T-helper 17 cell (primary cell): ENCODE data around the gene VPS37B. TPM values are rescaled to one million over a fixed set of nuclear protein-coding genes. Genes with fewer than 3 reads are reported as not detected.

ENCODE experiments used
- ATAC-seq: fragments of 150-1000 bp; cut with Tn5 transposase; 2 replicates; pipeline ENCODE4 v1.10.0; 2021; ENCODE audit warnings: mild to moderate bottlenecking, moderate library complexity
- DNase-seq, 3 donors: peaks; one replicate each; pipeline versions ENCODE4 v3.0.0 to v3.0.0-alpha.2; 2020 to 2021
- H3K9me3 ChIP-seq: one replicate; pipeline ENCODE4 v1.7.0; 2013; ENCODE audit warnings: low read length, mild to moderate bottlenecking; ENCODE audit not compliant: control insufficient read depth, poor library complexity, severe bottlenecking
- H3K27ac Mint-ChIP-seq: one replicate; pipeline ENCODE4 v1.8.0; 2022; ENCODE audit warnings: mild to moderate bottlenecking, moderate library complexity, mixed read lengths
- H3K27me3 Mint-ChIP-seq: one replicate; pipeline ENCODE4 v1.8.0; 2022; ENCODE audit warnings: mixed read lengths
- H3K36me3 Mint-ChIP-seq: one replicate; pipeline ENCODE4 v1.8.0; 2022; ENCODE audit warnings: low read depth, mixed read lengths
- H3K4me1 Mint-ChIP-seq: one replicate; pipeline ENCODE4 v1.8.0; 2022; ENCODE audit warnings: mild to moderate bottlenecking, mixed read lengths
- H3K4me3 Mint-ChIP-seq: one replicate; pipeline ENCODE4 v1.8.0; 2022; ENCODE audit warnings: mild to moderate bottlenecking, moderate library complexity, mixed read lengths
- total RNA-seq, 4 donors: library from RNA in 2 of 4; stranded (reverse) in 2 of 4; gene quantifications; one replicate each; pipeline ENCODE4 v1.2.3 and lab custom pipeline; 2022 to 2026

Gene VPS37B
- total RNA-seq, 2 donors from 2014 or later: 82.2 to 90.5 TPM

DNA sequence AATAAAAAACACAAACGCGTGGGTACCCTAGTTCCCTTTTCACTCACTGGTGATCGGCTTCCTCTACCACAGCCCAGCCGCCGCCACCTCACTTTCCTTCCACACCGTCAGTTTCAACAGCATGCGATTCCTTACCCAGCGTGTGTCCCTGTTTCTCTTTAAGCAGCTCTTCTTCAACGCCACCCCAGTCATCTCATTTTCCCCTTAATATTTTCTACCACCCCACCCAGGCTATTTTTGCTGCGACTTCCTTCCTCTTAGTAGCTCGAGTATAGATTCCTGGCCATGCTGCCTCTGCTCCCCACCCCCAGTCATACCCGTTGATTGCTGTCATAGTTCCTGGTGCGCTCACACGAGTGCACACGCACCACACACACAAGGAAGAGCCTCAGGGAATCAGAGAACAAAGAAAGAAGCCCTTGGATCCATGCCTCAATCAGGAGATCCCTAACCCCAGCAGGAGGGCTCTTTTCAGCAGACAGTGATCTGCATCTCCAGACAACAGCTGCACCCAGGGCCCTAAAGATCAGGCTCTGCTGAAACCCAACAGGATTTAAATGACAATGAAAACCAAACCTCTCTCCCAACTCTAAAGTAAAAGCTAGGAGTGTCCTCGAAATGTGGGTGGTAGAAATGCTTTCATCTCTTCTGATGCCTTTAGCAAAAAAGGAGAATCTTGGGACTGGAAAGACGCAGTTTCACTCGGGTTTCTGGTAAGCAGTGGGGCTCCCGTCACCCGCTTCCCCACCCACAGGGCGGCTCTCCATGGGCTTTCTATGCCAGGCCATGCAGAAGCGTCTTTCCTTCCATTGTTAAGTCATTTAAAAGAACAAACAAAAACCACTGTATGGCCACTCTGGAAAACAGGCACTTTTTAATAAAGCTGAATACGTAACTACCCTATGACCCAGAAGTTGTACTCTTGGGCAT, 23.8 kb downstream of the VPS37B start:
- H3K27ac Mint-ChIP-seq: peak overlapping the region; percentile 98
- DNase-seq (no peak), ATAC-seq (peak; percentile 58)
- peaks cover 49% of the 10 kb centered on the region for H3K4me1 Mint-ChIP-seq
- H3K4me3 Mint-ChIP-seq: peak overlapping the region; percentile 94
- no peaks in the 10 kb centered on the region for H3K9me3 ChIP-seq
- H3K36me3 Mint-ChIP-seq: peaks cover 4% of the 10 kb centered on the region
- no peaks in the 10 kb centered on the region for H3K27me3 Mint-ChIP-seq

DNA sequence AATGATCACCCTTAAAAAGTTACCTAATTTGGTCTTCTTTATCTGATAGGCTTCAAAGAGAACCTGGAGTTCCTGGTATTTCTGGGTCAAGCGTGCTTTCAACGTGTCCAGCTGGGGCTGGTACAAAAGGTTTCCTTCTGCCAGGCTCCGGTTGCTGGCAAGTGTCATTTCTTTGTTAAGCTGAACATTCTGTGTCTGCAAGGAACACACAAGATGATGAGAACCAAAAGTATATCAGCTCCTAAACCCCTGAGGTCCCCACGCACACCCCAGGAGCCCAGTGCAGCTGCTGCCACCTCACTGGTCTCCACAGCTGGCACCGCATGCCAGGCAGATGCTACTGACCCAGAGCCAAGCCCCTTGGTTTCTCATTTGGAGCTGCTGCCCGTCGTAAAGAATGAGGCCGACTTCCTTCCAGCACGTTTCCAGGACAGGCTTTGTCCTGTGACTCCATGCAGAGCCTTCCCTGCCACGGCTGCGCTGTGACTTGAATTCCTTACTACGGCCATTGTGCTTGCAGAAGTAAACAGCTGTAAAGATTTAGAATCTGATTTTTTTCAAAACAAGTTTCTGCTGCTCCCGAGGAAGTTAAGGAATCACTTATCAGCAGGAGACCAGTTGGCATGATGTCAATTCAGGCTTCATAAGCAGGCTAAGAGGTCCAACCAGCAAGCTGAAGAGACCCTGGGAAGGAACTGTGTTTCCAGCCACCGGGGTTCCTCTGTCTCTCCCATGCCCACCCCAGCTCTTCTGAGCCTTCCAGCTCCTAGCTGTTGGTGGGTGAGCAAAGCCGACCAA, 24.9 kb downstream of the VPS37B start:
- ATAC-seq: no peak
- no peak for DNase-seq
- no peaks in the 10 kb centered on the region for H3K27me3 Mint-ChIP-seq
- peaks cover 6% of the 10 kb centered on the region for H3K36me3 Mint-ChIP-seq
- no peaks in the 10 kb centered on the region for H3K9me3 ChIP-seq
- H3K27ac Mint-ChIP-seq: peak overlapping the region; percentile 98
- H3K4me3 Mint-ChIP-seq: peak overlapping the region; percentile 94
- peaks cover 44% of the 10 kb centered on the region for H3K4me1 Mint-ChIP-seq

DNA sequence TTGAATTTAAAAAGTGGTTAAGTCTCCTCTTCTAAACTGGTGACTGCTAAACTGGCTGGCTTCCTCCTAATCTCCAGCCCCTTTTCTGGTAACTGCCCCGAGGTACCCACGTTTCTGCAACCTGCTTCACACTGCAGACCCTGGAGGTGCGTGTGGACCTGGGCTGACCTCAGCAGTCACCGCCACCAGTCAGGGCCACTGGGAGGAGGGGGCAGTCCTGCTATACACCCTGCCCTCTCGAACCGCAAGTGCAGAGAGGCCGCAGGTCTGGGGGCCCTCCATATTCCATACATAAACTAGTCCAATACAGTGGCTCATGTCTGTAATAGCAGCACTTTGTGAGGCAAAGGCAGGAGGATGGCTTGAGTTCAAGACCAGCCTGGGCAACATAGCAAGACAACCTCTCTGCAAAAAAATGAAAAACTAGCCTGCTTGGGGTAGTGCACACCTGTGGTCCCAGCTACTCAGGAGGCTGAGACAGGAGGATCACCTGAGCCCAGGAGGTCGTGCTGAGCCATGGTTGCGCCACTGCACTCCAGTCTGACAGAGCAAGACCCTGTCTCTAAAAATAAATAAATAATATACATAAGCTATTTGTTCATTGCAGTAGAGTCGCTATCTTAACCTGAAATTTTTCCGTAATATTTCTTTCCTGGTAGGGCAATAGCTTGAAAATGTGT, 25.6 kb downstream of the VPS37B start:
- Mint-ChIP-seq H3K4me1 (peaks cover 38% of the 10 kb centered on the region), H3K27ac (peak overlapping the region; percentile 98), H3K4me3 (peak overlapping the region; percentile 94), H3K36me3 (peaks cover 6% of the 10 kb centered on the region), H3K27me3 (no peaks in the 10 kb centered on the region)
- ATAC-seq (no peak), DNase-seq (no peak)
- no peaks in the 10 kb centered on the region for H3K9me3 ChIP-seq

DNA sequence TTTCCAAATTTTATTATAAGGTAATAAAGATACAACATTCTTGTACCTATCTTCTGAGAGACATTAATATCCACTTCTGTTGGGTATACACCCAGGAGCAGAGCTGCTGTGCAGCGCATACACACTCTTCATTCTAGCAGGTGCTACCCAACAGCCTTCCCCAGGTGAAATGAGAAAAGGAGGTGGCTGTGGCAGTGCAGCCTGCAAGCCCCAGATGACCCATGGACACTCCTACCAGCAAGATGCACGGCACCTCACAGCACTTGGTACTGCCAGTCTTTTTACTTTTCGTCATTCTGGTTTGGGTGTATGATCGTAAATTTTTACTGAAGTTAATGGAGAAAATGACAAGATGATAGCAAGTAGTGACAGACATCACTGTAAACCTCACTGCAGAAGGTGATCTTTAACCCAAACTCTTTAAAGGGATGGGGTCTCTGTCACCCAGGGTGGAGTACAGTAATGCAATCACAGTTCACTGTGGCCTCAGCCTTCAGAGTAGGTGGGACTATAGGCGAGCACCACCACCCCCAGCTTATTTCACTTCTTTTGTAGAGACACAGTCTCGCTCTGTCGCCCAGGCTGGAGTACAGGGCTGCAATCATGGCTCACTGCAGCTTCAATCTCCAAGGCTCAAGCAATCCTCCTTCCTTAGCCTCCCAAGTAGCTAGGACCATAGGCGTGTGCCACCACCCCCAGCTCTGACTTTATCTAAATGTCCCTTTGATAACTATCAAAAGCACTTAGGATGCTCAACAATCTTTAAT, 26.5 kb downstream of the VPS37B start:
- ATAC-seq (no peak), DNase-seq (no peak)
- H3K27me3 Mint-ChIP-seq: no peaks in the 10 kb centered on the region
- no peak overlapping the region for H3K4me3 Mint-ChIP-seq
- H3K27ac Mint-ChIP-seq: no peak overlapping the region
- H3K4me1 Mint-ChIP-seq: peaks cover 33% of the 10 kb centered on the region
- H3K36me3 Mint-ChIP-seq: peaks cover 6% of the 10 kb centered on the region
- H3K9me3 ChIP-seq: no peaks in the 10 kb centered on the region

GRCh38 chr12:122868471-122869177, 27.3 kb downstream of the VPS37B start:
- Mint-ChIP-seq H3K36me3 (peaks cover 6% of the 10 kb centered on the region), H3K4me1 (peaks cover 27% of the 10 kb centered on the region), H3K27me3 (no peaks in the 10 kb centered on the region), H3K27ac (no peak overlapping the region), H3K4me3 (peak overlapping the region; percentile 52)
- ATAC-seq (no peak), DNase-seq (no peak)
- no peaks in the 10 kb centered on the region for H3K9me3 ChIP-seq

GRCh38 chr12:122867691-122868461, 28.0 kb downstream of the VPS37B start:
- Mint-ChIP-seq H3K36me3 (peaks cover 6% of the 10 kb centered on the region), H3K27ac (peak overlapping the region; percentile 81)
- DNase-seq: no peak

DNA sequence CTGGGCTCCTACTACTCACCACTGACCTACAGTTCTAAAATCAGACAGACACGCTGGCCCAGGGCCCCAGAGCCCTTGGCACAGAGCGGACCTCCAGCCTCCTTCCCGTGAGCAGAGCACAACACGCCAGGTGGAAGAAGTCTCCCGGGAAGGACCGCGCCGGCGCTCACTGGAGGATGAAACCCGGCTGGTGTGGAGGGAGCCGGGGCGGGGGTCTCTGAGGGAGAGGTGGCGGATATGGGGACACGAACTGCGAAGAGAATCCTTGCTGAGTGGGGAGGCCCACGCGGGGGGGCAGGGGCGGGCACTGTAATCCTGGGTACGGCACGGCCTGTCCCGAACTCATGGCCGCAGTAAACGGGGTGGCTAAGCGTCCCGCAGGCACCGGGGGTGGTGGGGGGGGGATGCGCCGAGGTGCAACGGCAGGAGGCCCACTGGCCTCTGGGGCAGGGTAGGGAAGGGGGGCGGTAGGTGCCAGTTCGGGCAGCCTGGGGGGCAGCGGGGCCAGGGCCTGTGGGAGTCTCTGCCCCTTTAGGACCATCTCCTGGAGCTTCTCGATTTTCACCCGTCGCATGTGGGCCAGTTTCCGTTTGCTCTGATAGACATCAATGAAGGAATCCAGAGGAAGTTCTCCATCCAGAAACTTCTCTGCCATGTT, 28.8 kb downstream of the VPS37B start:
- Mint-ChIP-seq H3K4me1 (peaks cover 15% of the 10 kb centered on the region), H3K4me3 (peak overlapping the region; percentile 66), H3K27me3 (no peaks in the 10 kb centered on the region), H3K36me3 (peaks cover 6% of the 10 kb centered on the region), H3K27ac (peak overlapping the region; percentile 81)
- ATAC-seq (no peak), DNase-seq (no peak)
- no peaks in the 10 kb centered on the region for H3K9me3 ChIP-seq

More at GRCh38 chr12:122867691-122868461, 28.0 kb downstream of the VPS37B start:
- Mint-ChIP-seq H3K27me3 (no peaks in the 10 kb centered on the region), H3K4me3 (peak overlapping the region; percentile 50), H3K4me1 (peaks cover 19% of the 10 kb centered on the region)
- H3K9me3 ChIP-seq: no peaks in the 10 kb centered on the region
- ATAC-seq: no peak

- peak overlapping the region; percentile 81 for H3K27ac Mint-ChIP-seq
- no peaks in the 10 kb centered on the region for H3K9me3 ChIP-seq
- peaks cover 2% of the 10 kb centered on the region for H3K36me3 Mint-ChIP-seq
- no peaks in the 10 kb centered on the region for H3K27me3 Mint-ChIP-seq
- peak overlapping the region; percentile 66 for H3K4me3 Mint-ChIP-seq
- no peak for ATAC-seq
- DNase-seq: no peak
- H3K4me1 Mint-ChIP-seq: peaks cover 9% of the 10 kb centered on the region
Measured at GRCh38 chr12:122866379-122866778, 29.5 kb downstream of the VPS37B start.

DNA sequence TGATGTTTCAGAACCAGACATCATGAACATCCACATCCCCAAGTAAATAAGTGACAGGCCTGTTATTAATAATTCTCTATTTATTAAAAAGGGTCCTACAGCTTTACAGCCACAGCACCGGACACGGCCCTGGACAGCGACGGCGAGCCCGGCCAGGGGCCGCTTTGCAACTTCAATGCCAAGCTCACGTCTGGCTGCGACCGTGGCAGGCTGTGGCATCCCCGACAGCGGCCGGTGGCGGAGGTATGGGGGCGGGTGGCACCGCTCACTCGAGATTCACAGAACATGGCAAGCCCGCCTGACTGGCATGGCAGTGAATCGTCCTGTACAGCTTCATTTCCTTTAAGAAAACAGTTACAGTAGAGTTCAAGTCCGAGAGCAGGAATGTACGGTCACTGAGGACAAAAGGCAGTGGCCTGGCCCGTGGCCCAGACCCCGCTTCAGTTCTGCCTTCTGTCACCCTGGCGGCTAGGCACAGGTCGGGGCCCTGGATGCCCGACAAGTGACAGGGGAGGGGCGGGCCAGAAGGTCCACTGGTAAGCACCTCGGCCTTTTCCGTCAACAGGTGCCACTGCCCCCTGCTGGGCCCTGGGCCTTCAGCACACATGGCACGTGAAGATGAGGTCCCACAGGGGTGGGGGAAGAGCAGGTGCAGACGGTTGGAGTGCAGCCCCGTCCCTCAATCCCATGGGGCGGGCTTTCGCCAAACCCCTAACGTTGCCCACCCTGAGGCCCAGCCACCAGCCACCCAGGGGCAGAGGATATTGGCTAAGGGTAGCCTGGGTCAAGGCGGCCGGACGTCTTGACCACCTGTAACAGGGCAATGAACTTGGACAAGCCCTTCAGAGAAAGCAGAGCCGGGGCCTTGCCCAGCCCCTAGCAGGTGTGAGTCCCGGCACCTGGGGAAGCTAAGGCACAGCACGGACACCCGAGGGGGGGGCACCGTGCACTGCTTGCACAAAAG, 30.4 kb downstream of the VPS37B start:
- Mint-ChIP-seq H3K4me3 (peak overlapping the region; percentile 33), H3K4me1 (peaks cover 6% of the 10 kb centered on the region), H3K27ac (peak overlapping the region; percentile 81), H3K27me3 (no peaks in the 10 kb centered on the region), H3K36me3 (peaks cover 2% of the 10 kb centered on the region)
- DNase-seq: no peak
- H3K9me3 ChIP-seq: no peaks in the 10 kb centered on the region
- ATAC-seq: peak; percentile 27

DNA sequence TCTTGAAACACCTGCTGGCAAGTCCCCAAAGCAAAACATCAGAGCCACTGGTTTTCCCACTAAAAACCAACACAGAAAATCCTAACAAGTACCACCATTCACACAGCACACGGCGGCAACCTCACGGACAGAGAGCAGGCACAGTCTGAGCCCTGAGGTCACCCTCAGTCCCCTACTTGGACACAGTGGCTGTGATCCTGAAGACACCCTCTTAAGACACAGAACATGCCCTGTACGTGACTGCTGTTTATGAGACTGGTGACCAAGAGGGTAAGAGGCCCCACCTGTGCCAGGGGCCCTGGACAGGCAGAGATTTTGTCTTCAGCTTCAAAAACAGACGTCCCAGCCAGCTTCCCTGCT, 31.1 kb downstream of the VPS37B start:
- no peak for DNase-seq
- H3K4me3 Mint-ChIP-seq: no peak overlapping the region
- no peak for ATAC-seq
- no peaks in the 10 kb centered on the region for H3K9me3 ChIP-seq
- H3K27ac Mint-ChIP-seq: peak overlapping the region; percentile 81
- no peaks in the 10 kb centered on the region for H3K27me3 Mint-ChIP-seq
- H3K36me3 Mint-ChIP-seq: peaks cover 2% of the 10 kb centered on the region
- peaks cover 3% of the 10 kb centered on the region for H3K4me1 Mint-ChIP-seq
